Stomach (tissue), 4 donors: Measurements from ENCODE around the gene PSTPIP1.

Experiments used
- EP300 ChIP-seq: sonication (generic); formaldehyde crosslinking; IDR thresholded peaks from one replicate; pipeline ENCODE4 v1.6.1; 2017; ENCODE audit warnings: antibody characterized with exemption
- POLR2A ChIP-seq, 4 donors: fragments of 450-650 bp; IDR thresholded peaks; one replicate each; pipeline ENCODE4 v1.6.1; 2016; ENCODE audit warnings: antibody characterized with exemption in 4 of 4, control low read depth in 2 of 4, mild to moderate bottlenecking in 1 of 4, moderate library complexity in 1 of 4
- POLR2AphosphoS5 ChIP-seq, 3 donors: sonication (generic); formaldehyde crosslinking; IDR thresholded peaks; one replicate each; pipeline ENCODE4 v1.6.1; 2016; ENCODE audit warnings: antibody characterized with exemption in 3 of 3
- TF ChIP-seq, protein P1 (sequence below), 7 experiments: fragments of 450-650 bp in 4 of 7; fragments of 200-600 bp in 3 of 7; sonication (generic) in 3 of 7; IDR thresholded peaks; one replicate each; pipeline ENCODE4 v1.5.1; 2016 to 2019; ENCODE audit warnings: antibody characterized with exemption in 7 of 7, control low read depth in 2 of 7, mild to moderate bottlenecking in 1 of 7

DNA sequence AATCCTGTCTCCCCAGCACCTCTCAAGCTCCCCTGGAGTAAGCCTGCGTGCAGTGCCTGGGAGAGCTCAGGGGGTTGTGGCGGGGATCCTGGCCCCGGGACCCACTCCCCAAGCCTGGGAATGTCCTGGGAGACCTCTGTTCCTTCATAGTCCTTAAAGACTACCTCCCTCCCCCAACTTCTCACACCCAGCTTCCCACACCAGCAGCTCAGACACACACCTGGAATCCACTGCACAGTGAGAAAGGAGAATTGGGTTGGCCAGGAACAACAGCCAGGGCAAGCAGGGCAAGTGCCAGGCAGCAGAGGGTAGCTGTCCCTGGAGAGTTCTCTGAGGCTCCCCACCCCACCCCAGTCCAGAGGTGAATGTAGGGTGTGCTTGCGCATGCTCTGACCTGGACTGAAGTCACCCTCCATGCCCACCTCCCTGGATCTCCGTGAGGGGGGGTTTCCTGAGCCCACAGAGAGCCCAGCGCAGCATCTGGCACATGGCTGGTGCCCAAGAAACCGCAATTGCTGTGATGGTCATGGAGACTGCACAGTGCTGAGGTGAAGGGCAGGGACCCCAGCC is 22.2 kb downstream of the PSTPIP1 start:
- TF ChIP-seq, protein P1, sequence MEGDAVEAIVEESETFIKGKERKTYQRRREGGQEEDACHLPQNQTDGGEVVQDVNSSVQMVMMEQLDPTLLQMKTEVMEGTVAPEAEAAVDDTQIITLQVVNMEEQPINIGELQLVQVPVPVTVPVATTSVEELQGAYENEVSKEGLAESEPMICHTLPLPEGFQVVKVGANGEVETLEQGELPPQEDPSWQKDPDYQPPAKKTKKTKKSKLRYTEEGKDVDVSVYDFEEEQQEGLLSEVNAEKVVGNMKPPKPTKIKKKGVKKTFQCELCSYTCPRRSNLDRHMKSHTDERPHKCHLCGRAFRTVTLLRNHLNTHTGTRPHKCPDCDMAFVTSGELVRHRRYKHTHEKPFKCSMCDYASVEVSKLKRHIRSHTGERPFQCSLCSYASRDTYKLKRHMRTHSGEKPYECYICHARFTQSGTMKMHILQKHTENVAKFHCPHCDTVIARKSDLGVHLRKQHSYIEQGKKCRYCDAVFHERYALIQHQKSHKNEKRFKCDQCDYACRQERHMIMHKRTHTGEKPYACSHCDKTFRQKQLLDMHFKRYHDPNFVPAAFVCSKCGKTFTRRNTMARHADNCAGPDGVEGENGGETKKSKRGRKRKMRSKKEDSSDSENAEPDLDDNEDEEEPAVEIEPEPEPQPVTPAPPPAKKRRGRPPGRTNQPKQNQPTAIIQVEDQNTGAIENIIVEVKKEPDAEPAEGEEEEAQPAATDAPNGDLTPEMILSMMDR (IDR thresholded peaks at IDR 0.05), result no peak
- no peak for TF ChIP-seq POLR2A (IDR thresholded peaks at IDR 0.05)
- no peak for TF ChIP-seq POLR2AphosphoS5 (IDR thresholded peaks at IDR 0.05)
- no peak for TF ChIP-seq EP300
